Fibroblast of skin of right biceps (primary cell): ENCODE measurements around the gene C2orf76.

Experiments used
- DNase-seq: peaks from one replicate; pipeline ENCODE4 v3.0.0-alpha.2; 2013

Gene C2orf76

GRCh38 chr2:119337749-119338148 is 28.9 kb downstream of the C2orf76 start:
- no peak for DNase-seq

GRCh38 chr2:119333833-119334232 is 32.8 kb downstream of the C2orf76 start:
- DNase-seq, result no peak

GRCh38 chr2:119333360-119333759 is 33.3 kb downstream of the C2orf76 start:
- peak; percentile 11 for DNase-seq

- DNase-seq, result no peak
Observed at GRCh38 chr2:119332953-119333352, 33.7 kb downstream of the C2orf76 start.

- DNase-seq, result no peak
Observed at GRCh38 chr2:119327431-119327830, 39.2 kb downstream of the C2orf76 start.

- DNase-seq, result no peak
Observed at GRCh38 chr2:119326938-119327337, 39.7 kb downstream of the C2orf76 start.

- DNase-seq, result no peak
Observed at GRCh38 chr2:119324685-119325270, 41.9 kb downstream of the C2orf76 start.

- no peak for DNase-seq
Observed at GRCh38 chr2:119323459-119323858, 43.2 kb downstream of the C2orf76 start.

- DNase-seq, result no peak
Observed at GRCh38 chr2:119319593-119319992, 47.0 kb downstream of the C2orf76 start.

- no peak for DNase-seq
Observed at GRCh38 chr2:119317554-119317953, 49.1 kb downstream of the C2orf76 start.

GRCh38 chr2:119316066-119316465 is 50.6 kb downstream of the C2orf76 start:
- peak; percentile 13 for DNase-seq

- DNase-seq, result no peak
Observed at GRCh38 chr2:119315241-119315925, 51.3 kb downstream of the C2orf76 start.

- DNase-seq, result no peak
Observed at GRCh38 chr2:119311831-119312230, 54.8 kb downstream of the C2orf76 start.

- DNase-seq, result no peak
Observed at GRCh38 chr2:119311371-119311770, 55.3 kb downstream of the C2orf76 start.

GRCh38 chr2:119308793-119309330 is 57.8 kb downstream of the C2orf76 start:
- DNase-seq, result no peak

GRCh38 chr2:119307419-119308140 is 59.1 kb downstream of the C2orf76 start:
- no peak for DNase-seq

- no peak for DNase-seq
Observed at GRCh38 chr2:119306196-119306590, 60.4 kb downstream of the C2orf76 start.

GRCh38 chr2:119305497-119306195 is 61.0 kb downstream of the C2orf76 start:
- DNase-seq, result no peak

GRCh38 chr2:119304847-119305246 is 61.8 kb downstream of the C2orf76 start:
- DNase-seq, result no peak

GRCh38 chr2:119301413-119301812 is 65.2 kb downstream of the C2orf76 start:
- DNase-seq, result peak; percentile 68

GRCh38 chr2:119295688-119296375 is 70.8 kb downstream of the C2orf76 start:
- peak; percentile 9 for DNase-seq

GRCh38 chr2:119294671-119295070 is 72.0 kb downstream of the C2orf76 start:
- no peak for DNase-seq

GRCh38 chr2:119293900-119294299 is 72.7 kb downstream of the C2orf76 start:
- DNase-seq, result no peak
